GM18519 (cell line): Measurements from ENCODE around the gene USP32.
"Not testable (repeated sequence)": the region's sequence is repeated elsewhere in the genome, so short reads cannot be mapped to it uniquely, and the experiment has no call there.

ENCODE experiments used
- ATAC-seq: cut with Tn5 transposase; IDR thresholded peaks from one replicate; pipeline ENCODE4 v1.9.1; 2021; ENCODE audit warnings: mild to moderate bottlenecking, moderate library complexity; ENCODE audit not compliant: unreplicated experiment, low FRiP score

The USP32 gene

GRCh38 chr17:60392042-60392844, at the start of gene USP32:
USP32 (minus strand) TSS chr17:60392133; CDS start chr17:60391939, 194 bp downstream.
- ATAC-seq: peak; percentile 77

- ATAC-seq: peak; percentile 53
Measured at GRCh38 chr17:60439501-60439900, 47.6 kb upstream of the USP32 start.

DNA sequence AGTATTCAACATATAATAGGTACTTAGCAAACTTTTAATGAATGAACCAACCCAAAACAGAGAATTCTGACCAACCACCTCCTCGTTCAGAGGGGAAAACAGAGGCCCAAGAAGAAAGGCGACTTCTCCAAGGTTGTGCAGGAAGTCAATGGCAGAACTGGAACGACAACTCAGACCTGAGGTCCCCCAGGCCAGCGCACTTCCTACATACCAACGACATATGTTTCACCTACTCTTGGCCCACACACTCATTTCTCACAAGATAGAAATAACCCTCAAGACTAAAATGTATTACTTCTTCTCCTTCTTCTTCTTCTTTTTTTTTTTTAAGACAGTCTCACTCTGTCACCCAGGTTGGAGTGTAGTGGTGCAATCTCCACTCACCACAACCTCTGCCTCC, 44.7 kb upstream of the USP32 start:
- ATAC-seq: no peak

DNA sequence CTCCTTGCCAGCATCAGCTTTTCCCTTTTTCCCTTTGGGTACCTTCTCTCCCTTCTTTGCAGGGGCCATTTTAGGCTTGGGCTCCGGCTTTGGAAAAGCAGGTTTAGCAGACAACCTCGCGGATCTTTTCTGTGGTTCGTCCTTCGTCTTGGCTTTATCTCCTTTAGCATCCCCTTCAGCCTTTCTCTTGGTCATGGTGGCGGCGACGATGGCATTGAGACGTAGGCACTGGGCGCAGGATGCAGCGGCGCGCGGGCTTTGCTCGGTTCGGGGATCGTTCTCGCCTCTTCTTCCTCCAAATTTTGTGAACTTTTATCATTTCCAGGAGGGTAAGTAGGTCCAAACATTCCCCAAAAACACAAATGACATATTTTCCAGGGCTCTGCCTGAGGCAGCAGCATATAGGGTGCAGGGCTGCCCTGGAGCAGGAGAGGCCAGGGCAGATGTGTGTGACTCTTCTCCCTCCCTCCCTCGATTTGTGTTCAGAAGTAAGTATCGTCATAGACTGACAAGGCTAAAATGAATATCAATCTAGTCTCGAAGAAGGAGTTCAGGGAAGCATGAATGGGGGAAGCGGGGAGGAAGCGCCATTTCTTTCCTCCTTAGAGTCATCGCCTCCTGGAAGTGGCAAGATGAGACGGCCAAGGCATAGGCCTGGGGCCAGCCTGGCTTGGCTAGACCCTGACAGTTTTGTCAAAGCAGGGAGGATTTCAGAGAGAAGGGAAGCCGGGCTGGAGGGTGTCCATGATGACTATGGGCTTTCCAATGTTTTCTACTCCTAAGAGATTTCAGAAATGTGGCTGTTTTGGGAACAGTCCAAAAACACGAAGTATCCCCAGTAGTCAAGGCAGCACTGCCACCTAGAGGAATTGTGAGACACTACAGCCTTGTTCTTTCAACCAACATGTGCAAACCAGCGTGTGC, 43.6 kb upstream of the USP32 start:
- ATAC-seq: no peak

DNA sequence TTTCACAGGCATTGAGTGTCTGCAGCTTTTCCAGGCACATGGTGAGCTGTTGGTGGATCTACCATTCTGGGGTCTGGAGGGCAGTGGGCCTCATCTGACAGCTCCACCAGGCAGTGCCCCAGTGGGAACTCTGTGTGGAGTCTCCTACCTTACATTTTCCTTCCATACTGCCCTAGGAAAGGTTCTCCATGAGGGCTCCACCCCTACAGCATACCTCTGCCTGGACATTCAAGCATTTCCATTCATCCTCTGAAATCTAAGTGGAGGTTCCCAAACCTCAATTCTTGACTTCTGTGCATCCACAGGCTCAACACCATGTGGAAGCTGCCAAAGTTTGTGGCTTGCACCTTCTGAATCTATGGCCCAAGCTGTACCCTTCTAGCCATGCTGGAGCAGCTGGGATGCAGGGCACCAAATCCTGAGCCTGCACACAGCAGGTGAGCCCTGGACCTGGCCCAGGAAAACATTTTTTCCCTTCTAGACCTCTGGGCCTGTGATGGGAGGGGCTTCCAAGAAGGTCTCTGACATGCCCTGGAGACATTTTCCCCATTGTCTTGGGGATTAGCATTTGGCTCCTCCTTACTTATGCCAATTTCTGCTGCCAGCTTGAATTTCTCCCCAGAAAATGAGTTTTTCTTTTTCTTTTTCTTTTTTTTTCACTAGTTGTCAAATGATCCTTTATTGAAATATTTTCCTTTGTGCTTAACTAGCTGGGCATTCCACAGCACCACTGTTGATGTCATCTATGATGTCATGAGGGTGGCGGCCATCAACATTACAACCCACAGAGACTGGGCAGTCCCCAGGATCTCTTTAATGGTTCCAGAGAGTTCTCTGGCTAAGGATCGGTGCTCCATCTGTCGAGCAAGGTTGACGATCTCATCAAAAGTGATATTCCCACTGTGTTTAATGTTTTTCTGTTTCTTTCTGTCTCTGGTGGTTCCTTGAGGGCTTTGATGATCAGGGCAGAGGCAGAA, 41.4 kb upstream of the USP32 start:
- not testable (repeated sequence) for ATAC-seq

- ATAC-seq: not testable (repeated sequence)
Measured at GRCh38 chr17:60430561-60430960, 38.6 kb upstream of the USP32 start.

GRCh38 chr17:60428491-60428890, 36.6 kb upstream of the USP32 start:
- ATAC-seq: not testable (repeated sequence)

DNA sequence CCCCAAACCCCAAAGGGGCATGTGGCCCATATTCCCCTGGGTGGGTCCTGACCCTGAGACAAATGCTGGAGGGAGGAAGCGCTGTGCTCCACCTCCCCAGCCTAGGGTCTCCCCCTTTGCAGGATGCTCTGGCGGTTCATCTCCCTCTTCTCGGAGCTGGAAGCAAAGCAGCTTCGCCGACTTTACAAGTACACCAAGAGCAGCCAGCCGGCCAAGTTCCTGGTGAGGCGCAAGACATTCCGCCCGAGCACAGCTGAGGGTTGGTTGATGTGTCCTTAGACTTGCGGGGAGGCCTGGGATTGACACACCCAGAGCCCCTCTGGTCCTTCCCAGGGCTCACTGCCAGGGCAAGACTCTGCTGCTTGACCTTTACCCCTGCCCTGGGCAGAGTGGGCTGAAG, 34.7 kb upstream of the USP32 start:
- no peak for ATAC-seq

DNA sequence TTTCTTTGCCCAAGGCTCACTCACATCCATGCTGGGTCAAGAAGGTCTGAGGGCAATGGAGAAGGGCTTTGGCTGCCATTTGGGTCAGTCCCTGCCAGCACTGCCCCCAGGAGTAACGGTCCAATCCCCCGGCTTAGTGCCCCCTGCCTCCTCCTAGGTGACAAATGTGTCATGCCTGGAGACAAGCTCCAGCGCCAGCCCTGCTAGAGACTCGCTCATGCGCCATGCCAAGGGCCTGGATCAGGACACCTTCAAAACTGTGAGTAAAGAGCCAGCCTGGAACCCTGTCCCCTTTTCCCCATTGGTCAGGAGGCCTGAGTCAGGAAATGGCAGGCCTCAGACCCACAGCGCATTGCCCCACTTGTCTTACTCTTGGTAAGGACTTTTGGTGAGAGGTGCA, 33.7 kb upstream of the USP32 start:
- no peak for ATAC-seq

DNA sequence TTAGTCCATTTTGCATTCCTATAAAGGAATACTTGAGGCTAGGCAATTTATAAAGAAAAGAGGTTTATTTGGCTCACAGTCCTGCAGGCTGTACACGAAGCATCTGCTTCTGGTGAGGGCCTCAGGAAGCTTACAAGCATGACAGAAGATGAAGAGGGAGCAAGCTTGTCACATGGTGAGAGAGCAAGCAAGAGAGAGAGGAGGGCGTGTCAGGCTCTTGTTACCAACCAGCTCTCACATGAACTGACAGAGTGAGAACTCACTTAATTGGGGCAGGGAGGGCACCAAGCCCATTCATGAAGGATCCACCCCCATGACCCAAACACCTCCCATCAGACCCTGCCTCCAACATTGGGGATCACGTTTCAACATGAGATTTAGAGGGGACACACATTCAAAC, 31.9 kb upstream of the USP32 start:
- ATAC-seq: no peak

GRCh38 chr17:60422162-60422665, 30.3 kb upstream of the USP32 start, which contains the start of gene CHCT1:
CHCT1 (plus strand) TSS chr17:60422489; CDS start chr17:60422593, 104 bp downstream.
- ATAC-seq: no peak

- ATAC-seq: peak; percentile 65
Measured at GRCh38 chr17:60421273-60422161, 29.6 kb upstream of the USP32 start.

- not testable (repeated sequence) for ATAC-seq
Measured at GRCh38 chr17:60419875-60420274, 27.9 kb upstream of the USP32 start.

DNA sequence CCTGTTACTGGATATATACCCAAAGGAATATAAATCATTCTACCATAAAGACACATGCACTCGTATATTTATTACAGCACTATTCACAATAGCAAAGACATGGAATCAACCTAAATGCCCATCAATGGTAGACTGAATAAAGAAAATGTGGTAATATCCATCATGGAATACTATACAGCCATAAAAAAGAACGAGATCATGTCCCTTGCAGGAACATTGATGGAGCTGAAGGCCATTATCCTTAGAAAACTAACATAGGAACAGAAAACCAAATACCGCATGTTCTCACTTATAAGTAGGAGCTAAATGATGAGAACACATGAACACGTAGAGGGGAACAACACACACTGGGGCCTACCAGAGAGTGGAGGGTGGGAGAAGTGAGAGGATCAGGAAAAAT, 27.1 kb upstream of the USP32 start:
- ATAC-seq: not testable (repeated sequence)

DNA sequence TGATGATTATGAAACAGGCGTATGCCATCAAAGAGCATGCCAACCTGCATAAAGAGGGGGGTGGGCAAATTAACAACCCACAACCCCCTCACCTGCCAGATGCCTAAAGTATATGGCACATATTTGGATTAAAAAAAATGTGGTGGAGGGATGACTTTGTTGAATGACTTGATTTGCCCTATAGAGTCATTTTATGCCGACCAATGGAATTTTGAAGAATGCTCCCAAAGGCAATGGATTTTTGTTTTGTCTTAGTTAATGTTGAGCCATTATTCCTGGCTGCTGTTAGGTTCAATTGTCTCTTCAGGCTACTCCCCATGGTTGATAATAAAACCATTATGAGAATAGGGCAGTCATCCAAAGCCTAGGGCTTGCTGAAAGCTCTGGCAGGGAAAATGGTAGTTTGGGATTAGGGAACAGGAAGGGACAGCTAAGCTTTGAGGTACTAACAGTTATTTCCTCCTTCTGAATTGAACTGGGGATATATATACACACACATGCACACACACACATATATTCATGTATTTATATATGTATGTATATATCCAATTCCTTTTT, 24.5 kb upstream of the USP32 start:
- ATAC-seq: no peak

- ATAC-seq: no peak
Measured at GRCh38 chr17:60415146-60415545, 23.2 kb upstream of the USP32 start.

DNA sequence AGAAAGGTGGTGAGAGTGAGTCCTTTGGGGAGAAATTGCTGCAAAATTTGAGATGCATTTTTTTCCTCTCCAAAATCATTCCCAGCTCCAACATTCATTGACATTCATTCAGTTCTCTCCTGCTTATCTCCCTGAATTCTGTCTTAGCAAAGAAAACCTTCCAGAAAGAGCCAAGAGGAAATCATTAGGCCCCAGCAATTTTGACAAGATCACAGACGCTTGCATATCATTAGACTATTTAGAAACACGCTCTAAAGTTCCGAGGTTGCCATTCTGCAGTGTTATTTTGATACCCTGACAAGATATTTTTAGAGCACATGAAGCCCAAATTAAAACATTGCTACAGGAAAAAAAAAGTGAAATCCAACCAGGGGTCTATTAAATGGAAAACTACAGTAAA, 20.8 kb upstream of the USP32 start:
- ATAC-seq: no peak

- ATAC-seq: no peak
Measured at GRCh38 chr17:60410001-60410400, 18.1 kb upstream of the USP32 start.

- ATAC-seq: no peak
Measured at GRCh38 chr17:60406887-60407286, 15.0 kb upstream of the USP32 start.
